SH-SY5Y (cell line): ENCODE data around the gene GDI1.

Experiments
- GATA2 ChIP-seq: IDR thresholded peaks from 2 replicates; pipeline ENCODE4 v1.6.1; 2011; ENCODE audit warnings: mild to moderate bottlenecking, low read depth, low read length
- GATA3 ChIP-seq: IDR thresholded peaks from 2 replicates; pipeline ENCODE4 v1.6.1; 2011; ENCODE audit warnings: low read depth, mild to moderate bottlenecking, low read length, moderate library complexity

DNA sequence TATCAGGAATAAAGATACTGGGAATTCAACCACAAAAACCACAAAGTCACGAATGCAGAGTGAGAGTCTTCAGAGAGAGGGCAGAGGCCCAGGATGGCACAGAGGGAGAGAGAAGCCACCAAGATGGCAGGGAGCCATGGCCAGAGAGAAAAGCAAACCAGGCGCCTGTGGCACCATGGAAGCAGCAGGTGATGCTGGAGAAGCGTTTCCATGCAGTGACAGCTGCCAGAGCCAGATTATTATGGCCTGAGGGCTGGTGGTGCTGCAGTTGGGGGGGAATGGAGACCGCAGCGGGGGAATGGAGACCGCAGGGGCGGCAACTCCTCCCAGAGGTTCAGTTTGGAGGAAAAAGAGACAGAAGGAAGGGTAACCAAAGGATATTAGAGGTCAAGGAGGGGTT, 19.8 kb upstream of the GDI1 start:
- TF ChIP-seq GATA2 (no peak), GATA3 (no peak)
